HG03139 (cell line): Measurements from ENCODE around the gene ANP32E.

Source experiments
- ATAC-seq: cut with Tn5 transposase; IDR thresholded peaks from one replicate; pipeline ENCODE4 v1.9.1; 2021; ENCODE audit not compliant: unreplicated experiment

Gene ANP32E

GRCh38 chr1:150235852-150236613, at the start of gene ANP32E:
Gene ANP32E (minus strand): TSS chr1:150236112. CDS start chr1:150235786, 326 bp downstream.
- ATAC-seq = peak; percentile 75

GRCh38 chr1:150283260-150283659, 47.3 kb upstream of the ANP32E start:
- ATAC-seq = no peak

GRCh38 chr1:150282558-150282958, 46.6 kb upstream of the ANP32E start:
- no peak for ATAC-seq

- no peak for ATAC-seq
Measured at GRCh38 chr1:150281758-150282557, 46.0 kb upstream of the ANP32E start, which contains the start of gene CIART. Gene CIART (plus strand): TSS chr1:150282554. CDS start chr1:150283268, 714 bp downstream.

- ATAC-seq = no peak
Measured at GRCh38 chr1:150281221-150281757, 45.4 kb upstream of the ANP32E start.

GRCh38 chr1:150280138-150280707, 44.3 kb upstream of the ANP32E start:
- no peak for ATAC-seq

- no peak for ATAC-seq
Measured at GRCh38 chr1:150273311-150273710, 37.4 kb upstream of the ANP32E start.

GRCh38 chr1:150271291-150271959, 35.5 kb upstream of the ANP32E start:
- no peak for ATAC-seq

- no peak for ATAC-seq
Measured at GRCh38 chr1:150269451-150269850, 33.5 kb upstream of the ANP32E start.

- peak; percentile 75 for ATAC-seq
Measured at GRCh38 chr1:150268705-150269403, 32.9 kb upstream of the ANP32E start, which contains the start of gene APH1A. Gene APH1A (minus strand): TSS chr1:150269016. CDS start chr1:150268810, 206 bp downstream.

- ATAC-seq = no peak
Measured at GRCh38 chr1:150268340-150268704, 32.4 kb upstream of the ANP32E start.

GRCh38 chr1:150267896-150268295, 32.0 kb upstream of the ANP32E start:
- ATAC-seq = no peak

GRCh38 chr1:150263549-150263948, 27.6 kb upstream of the ANP32E start:
- ATAC-seq = no peak

GRCh38 chr1:150262388-150263320, 26.7 kb upstream of the ANP32E start:
- ATAC-seq = no peak

- ATAC-seq = no peak
Measured at GRCh38 chr1:150261367-150261766, 25.5 kb upstream of the ANP32E start.

- ATAC-seq = no peak
Measured at GRCh38 chr1:150259758-150260669, 24.1 kb upstream of the ANP32E start.

- ATAC-seq = no peak
Measured at GRCh38 chr1:150259217-150259616, 23.3 kb upstream of the ANP32E start.
